GM19467 (cell line): ENCODE data around the gene TBL2.
"Not testable (repeated sequence)": the region's sequence is repeated elsewhere in the genome, so short reads cannot be mapped to it uniquely, and the experiment has no call there.

ENCODE experiments used
- ATAC-seq: cut with Tn5 transposase; IDR thresholded peaks from one replicate; pipeline ENCODE4 v1.9.1; 2021; ENCODE audit warnings: mild to moderate bottlenecking, moderate library complexity; ENCODE audit not compliant: unreplicated experiment

The TBL2 gene

GRCh38 chr7:73537051-73537450 is 41.3 kb downstream of the TBL2 start:
- ATAC-seq, result no peak

- no peak for ATAC-seq
Measured at GRCh38 chr7:73536479-73536878, 41.9 kb downstream of the TBL2 start.

GRCh38 chr7:73535918-73536317 is 42.5 kb downstream of the TBL2 start:
- ATAC-seq, result not testable (repeated sequence)

DNA sequence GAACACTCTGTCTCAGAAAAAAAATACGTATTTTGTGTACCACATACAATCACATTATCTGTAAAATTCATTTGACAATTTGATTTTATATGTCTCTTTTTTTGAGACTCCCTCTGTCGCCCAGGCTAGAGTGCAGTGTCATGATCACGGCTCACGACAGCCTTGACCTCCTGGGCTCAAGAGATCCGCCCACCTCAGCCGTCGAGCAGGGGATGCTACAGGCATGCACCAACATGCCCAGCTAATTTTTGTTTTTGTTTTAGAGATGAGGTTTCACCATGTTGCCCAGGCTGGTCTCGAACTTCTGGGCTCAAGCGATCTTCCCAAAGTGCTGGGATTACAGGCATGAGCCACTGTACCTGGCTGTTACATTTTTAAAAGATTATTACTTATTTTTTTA is 44.6 kb downstream of the TBL2 start:
- ATAC-seq, result no peak

GRCh38 chr7:73532224-73532623 is 46.2 kb downstream of the TBL2 start:
- no peak for ATAC-seq

DNA sequence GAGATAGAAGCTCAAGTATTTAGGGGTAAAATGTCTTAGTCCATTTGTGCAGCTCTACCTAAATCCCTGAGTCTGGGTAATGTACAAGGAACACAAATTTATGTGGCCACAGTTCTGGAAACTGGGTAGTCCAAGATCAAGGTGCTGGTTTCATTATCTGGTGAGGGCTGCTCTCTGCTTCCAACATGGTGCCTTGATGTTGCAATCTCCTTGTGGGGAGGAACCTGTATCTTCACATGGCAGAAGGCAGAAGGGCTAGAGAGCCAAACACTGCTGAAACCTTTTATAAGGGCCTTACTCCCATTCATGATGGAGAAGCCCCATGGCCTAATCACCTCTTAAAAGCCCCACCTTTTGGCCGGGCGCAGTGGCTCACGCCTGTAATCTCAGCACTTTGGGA is 47.6 kb downstream of the TBL2 start:
- ATAC-seq, result no peak

DNA sequence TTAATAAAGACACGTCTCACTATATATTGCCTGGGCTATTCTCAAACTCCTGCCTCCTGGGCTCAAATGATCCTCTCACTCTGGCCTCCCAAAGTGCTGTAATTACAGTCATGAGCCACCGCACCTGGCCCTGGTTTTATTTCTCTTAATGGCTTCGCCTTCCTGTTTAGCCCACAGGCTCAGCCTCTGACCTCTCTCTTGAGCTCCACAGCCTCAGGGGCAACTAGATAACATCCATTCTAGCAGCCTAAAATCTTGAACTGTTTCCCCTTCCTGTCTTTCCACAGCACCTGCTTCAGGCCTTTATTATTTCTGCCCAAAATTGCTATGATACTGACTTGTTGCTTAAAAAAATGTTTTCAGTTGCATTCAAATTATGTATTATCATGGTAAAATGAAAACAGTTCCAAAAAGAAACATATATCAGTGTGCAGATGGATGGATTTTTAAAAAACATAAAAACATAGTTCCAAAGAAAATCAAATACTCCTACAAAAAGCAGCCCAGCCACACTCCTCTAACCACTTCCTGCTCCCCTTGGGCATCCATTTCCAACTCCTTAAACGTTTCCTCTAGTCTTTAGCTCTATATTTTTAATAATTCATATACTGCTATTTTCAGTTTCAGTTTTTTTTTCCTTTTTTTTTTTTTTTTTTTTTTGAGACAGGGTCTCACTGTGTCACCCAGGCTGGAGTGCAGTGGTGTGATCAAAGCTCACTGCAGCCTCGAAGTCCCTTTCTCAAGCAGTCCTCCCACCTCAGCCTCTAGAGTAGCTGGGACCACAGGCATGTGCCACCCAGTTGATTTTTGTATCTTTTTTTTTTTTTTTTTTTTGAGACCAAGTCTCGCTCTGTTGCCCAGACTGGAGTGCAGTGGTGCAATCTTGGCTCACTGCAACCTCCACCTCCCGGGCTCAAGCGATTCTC is 51.2 kb downstream of the TBL2 start:
- no peak for ATAC-seq

DNA sequence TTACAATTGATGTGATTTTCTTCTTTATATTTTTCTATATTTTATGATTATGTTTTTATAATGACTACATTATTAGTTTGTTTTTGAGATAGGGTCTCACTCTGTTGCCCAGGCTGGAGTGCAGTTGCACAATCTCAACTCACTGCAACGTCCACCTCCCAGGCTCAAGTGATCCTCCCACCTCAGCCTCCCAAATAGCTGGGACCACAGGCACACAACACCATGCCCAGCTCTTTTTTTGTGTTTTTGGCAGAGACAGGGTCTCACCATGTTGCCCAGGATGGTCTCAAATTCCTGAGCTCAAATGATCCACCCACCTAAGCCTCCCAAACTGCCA is 52.3 kb downstream of the TBL2 start:
- ATAC-seq, result not testable (repeated sequence)

DNA sequence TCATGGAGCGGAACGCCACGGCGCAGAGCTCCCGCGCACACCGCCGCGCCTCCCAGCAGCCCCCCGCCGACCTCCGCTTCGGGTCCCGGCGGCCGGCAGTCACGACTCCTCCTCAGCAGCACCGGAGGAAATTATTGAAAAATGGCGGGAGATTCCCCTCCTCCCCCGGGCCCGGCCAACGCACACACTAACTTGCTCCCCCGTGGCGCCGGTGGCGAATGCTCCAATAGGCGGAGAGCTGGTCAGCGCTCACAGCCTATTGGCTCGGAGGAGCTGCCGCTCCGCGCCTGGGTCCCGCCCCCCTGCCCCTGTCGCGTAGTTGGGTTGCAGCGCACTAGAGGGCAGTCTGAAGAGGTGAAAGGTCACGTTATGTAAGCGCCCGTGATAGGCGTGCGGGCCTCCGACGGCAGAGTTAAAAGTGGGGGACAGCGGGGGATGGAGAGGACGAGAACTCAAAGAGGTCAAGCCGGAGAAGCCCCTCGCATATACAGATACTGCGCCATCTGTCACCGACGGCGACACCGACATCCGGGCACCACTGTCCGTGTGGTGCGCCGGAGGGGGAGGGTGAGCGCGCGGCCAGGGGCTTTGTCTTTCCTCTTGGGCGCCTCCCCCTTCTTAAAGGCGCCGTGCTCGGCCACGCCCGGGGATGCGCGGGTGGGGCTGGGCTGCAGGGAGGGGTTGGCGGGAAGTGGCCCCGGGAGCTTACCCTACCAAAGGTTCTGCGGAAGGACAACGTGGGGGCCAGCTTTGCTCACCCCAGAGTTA is 56.1 kb downstream of the TBL2 start, which contains the start of gene BAZ1B:
Gene BAZ1B, minus strand, starts transcription at position 189 of the 768 bp plus-strand sequence. CDS start 360 bp downstream, outside the sequence.
- ATAC-seq, result peak; percentile 86

GRCh38 chr7:73521636-73522104 is 56.7 kb downstream of the TBL2 start:
- ATAC-seq, result peak; percentile 26

DNA sequence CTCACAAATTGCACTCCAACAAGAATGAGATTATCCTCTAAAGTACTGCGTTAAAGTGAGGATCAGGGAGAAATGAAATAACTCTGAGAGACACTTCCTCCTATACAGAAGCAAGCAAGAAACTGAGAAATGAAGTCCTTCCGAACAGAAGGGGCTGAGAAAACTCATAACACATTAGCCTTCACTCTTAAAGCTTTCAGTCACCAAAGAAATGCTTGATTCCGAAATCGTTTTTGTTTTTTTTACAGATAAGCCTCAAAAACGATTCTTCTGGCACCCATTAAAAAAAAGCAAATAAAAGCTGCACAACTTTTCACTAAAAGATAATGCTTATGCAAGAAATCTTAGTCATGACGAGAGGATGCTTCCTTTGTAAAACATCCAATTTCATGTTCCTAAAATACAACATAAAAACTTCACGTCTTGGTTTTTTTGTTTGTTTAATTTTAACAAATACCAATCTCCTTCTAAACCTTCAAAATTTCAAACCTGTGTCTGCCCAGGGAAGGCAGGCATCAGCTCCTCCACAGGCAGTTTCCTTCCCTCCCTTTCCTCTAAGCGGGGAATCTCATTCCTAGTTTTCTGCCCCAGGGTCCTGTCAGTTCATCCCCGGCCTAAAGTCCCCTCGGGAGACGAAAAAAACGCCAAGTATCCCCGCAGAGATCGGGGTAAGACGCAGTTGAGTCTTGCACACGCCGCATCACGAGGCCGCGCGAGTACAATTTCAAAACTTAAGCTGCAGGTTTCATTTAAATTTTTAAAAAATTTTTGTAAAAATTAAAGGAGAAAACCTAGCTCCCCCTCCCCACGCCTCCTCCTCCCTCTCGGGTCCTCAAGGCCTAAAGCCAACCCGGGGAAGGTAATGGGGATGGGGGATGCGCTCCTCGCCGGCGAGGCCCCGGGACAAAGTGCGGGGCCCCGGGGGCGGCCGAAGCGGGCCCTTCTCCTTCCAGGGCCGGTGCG is 57.4 kb downstream of the TBL2 start:
- ATAC-seq, result no peak

DNA sequence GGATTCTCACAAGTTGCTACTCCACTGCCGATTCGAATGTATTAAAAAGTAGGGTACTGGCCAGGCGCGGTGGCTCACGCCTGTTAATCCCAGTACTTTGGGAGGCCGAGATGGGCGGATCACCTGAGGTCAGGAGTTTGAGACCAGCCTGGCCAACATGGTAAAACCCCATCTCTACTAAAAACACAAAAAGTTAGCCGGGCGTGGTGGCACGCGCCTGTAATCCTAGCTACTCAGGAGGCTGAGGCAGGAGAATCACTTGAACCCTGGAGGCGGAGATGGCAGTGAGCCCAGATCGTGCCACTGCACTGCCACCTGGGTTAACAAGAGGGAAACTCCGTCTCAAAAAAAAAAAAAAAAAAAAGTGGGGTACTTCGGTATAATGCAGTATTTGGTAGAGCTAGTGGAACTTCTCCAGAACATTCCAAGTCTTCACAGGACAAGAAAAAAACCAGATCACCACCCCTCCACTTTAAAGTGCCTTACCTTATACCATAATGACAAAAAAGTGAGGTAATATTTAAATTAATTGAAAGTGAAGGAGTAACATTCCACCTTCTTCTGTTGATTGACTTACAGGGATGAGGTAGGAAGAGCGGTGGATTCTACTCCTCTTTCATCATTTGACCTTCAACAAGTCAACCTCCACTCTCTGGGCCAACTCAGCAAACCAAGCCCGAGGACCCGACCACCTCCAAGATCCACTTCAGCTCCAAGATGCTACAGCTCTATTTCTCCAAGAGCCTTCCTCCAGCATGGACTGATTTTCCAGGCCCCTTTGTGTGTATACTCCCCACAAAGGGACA is 58.3 kb downstream of the TBL2 start:
- no peak for ATAC-seq

DNA sequence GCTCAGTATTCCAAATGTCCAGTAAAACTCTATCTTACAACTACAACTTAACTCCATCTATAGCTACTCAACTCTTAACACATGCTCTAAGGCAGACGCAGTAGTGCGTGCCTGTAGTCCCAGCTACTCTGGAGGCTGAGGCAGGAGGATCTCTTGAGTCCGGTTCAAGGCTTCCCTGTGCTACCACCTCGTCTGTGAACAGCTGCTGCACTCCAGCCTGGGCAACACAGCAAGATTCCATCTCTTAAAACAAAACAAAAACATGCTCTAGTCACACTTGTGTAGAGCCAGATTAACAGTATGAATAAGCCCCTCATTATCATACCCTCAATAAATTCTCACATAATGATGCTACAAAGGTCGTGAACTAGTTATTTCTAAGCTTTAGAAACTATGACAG is 59.9 kb downstream of the TBL2 start:
- no peak for ATAC-seq
